Fibroblast of lung (primary cell): ENCODE measurements around the gene KCTD2.

ENCODE experiments used
- EZH2 ChIP-seq: IDR thresholded peaks from 2 replicates; pipeline ENCODE4 v1.5.1; 2012; ENCODE audit warnings: low read length, control low read depth, mild to moderate bottlenecking; ENCODE audit errors: missing control alignments
- TF ChIP-seq, protein P1 (sequence below), 2 donors: IDR thresholded peaks in 1 of 2; conservative IDR thresholded peaks in 1 of 2; 1 replicate in 1 of 2; 2 replicates in 1 of 2; pipeline ENCODE4 v1.5.1; 2011 to 2012; ENCODE audit warnings: low read length in 2 of 2, control low read depth in 1 of 2, inconsistent platforms in 1 of 2, low read depth in 1 of 2, mild to moderate bottlenecking in 1 of 2

DNA sequence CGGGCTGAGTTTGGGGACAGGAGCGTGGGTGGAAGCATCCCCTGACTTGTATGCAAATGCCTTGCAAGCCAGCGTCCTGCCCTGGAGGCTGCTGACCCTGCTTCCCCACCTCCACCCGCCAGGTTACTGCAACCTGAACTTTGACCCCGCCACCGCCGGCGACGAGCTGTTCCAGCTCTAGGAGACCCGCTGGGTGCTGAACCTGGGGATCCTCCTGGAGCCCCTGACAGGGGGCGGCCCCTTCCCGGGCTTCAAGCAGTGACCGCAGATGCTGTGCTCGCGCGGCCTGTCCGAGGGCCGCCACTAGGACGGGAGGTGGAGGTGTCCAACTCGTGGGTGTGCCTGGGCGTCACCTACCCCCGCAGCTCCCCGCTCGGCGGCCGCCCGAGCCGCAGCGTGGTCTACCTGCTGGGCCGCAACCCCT lies 30.1 kb downstream of the KCTD2 start:
- TF ChIP-seq, protein P1, sequence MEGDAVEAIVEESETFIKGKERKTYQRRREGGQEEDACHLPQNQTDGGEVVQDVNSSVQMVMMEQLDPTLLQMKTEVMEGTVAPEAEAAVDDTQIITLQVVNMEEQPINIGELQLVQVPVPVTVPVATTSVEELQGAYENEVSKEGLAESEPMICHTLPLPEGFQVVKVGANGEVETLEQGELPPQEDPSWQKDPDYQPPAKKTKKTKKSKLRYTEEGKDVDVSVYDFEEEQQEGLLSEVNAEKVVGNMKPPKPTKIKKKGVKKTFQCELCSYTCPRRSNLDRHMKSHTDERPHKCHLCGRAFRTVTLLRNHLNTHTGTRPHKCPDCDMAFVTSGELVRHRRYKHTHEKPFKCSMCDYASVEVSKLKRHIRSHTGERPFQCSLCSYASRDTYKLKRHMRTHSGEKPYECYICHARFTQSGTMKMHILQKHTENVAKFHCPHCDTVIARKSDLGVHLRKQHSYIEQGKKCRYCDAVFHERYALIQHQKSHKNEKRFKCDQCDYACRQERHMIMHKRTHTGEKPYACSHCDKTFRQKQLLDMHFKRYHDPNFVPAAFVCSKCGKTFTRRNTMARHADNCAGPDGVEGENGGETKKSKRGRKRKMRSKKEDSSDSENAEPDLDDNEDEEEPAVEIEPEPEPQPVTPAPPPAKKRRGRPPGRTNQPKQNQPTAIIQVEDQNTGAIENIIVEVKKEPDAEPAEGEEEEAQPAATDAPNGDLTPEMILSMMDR (conservative IDR thresholded peaks at IDR 0.05 in 1 of 2, IDR thresholded peaks at IDR 0.05 in 1 of 2; ENCODE audit: low read depth in 1 of 2, low read length in 2 of 2): no peak
- no peak for TF ChIP-seq EZH2
